Gastrocnemius medialis (tissue), 4 donors: Measurements from ENCODE around the gene NOL12.
"Not testable (repeated sequence)": the region's sequence is repeated elsewhere in the genome, so short reads cannot be mapped to it uniquely, and the experiment has no call there.

ENCODE experiments used
- POLR2A ChIP-seq, 2 donors: fragments of 450-650 bp; IDR thresholded peaks; one replicate each; pipeline ENCODE4 v1.6.1; 2017; ENCODE audit warnings: antibody characterized with exemption in 2 of 2, mild to moderate bottlenecking in 2 of 2, moderate library complexity in 2 of 2
- TF ChIP-seq, protein P1 (sequence below), 5 experiments: fragments of 450-650 bp in 3 of 5; fragments of 200-600 bp in 2 of 5; sonication (generic) in 2 of 5; IDR thresholded peaks in 4 of 5; conservative IDR thresholded peaks in 1 of 5; 1 replicate in 4 of 5; 2 replicates in 1 of 5; pipeline ENCODE4 v1.5.1; 2016 to 2019; ENCODE audit warnings: antibody characterized with exemption in 5 of 5, mild to moderate bottlenecking in 3 of 5, moderate library complexity in 3 of 5

DNA sequence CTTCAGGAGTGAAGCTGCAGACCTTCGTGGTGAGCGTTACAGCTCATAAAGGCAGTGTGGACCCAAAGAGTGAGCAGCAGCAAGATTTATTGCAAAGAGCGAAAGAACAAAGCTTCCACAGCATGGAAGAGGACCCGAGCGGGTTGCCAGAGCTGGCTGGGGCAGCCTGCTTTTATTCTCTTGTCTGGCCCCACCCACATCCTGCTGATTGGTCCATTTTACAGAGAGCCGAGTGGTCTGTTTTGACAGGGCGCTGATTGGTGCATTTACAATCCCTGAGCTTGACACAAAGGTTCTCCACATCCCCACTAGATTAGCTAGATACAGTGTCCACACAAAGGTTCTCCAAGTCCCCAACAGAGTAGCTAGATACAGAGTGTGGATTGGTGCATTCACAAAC, 31.1 kb downstream of the NOL12 start:
- TF ChIP-seq, protein P1, sequence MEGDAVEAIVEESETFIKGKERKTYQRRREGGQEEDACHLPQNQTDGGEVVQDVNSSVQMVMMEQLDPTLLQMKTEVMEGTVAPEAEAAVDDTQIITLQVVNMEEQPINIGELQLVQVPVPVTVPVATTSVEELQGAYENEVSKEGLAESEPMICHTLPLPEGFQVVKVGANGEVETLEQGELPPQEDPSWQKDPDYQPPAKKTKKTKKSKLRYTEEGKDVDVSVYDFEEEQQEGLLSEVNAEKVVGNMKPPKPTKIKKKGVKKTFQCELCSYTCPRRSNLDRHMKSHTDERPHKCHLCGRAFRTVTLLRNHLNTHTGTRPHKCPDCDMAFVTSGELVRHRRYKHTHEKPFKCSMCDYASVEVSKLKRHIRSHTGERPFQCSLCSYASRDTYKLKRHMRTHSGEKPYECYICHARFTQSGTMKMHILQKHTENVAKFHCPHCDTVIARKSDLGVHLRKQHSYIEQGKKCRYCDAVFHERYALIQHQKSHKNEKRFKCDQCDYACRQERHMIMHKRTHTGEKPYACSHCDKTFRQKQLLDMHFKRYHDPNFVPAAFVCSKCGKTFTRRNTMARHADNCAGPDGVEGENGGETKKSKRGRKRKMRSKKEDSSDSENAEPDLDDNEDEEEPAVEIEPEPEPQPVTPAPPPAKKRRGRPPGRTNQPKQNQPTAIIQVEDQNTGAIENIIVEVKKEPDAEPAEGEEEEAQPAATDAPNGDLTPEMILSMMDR (IDR thresholded peaks at IDR 0.05 in 4 of 5, conservative IDR thresholded peaks at IDR 0.05 in 1 of 5): not testable (repeated sequence)
- not testable (repeated sequence) for TF ChIP-seq POLR2A (IDR thresholded peaks at IDR 0.05)
